GM23338 (cell line): ENCODE results near the gene ITIH4.

Experiments used
- CREB1 ChIP-seq: fragments of 250-450 bp; sonication (Bioruptor Pico); IDR thresholded peaks from 2 replicates; pipeline ENCODE4 v1.5.0; 2020; ENCODE audit warnings: low read depth, mild to moderate bottlenecking, moderate library complexity
- EZH2 ChIP-seq: fragments of 200-600 bp; sonication (generic); IDR thresholded peaks from one replicate; pipeline ENCODE4 v1.8.0; 2017; ENCODE audit warnings: antibody characterized with exemption, mild to moderate bottlenecking, low read depth; ENCODE audit not compliant: unreplicated experiment
- EZH2phosphoT487 ChIP-seq: fragments of 200-600 bp; sonication (generic); IDR thresholded peaks from one replicate; pipeline ENCODE4 v1.8.1; 2018; ENCODE audit warnings: antibody characterized with exemption; ENCODE audit not compliant: unreplicated experiment
- JUNB ChIP-seq: IDR thresholded peaks from one replicate; pipeline ENCODE4 v1.6.1; 2016; ENCODE audit warnings: antibody characterized with exemption; ENCODE audit not compliant: unreplicated experiment
- NANOG ChIP-seq: IDR thresholded peaks from 2 replicates; pipeline ENCODE4 v1.6.1; 2016; ENCODE audit warnings: antibody characterized with exemption, borderline replicate concordance
- POLR2AphosphoS5 ChIP-seq: IDR thresholded peaks from 2 replicates; pipeline ENCODE4 v1.6.1; 2016; ENCODE audit warnings: antibody characterized with exemption, low read depth
- ZNF331 ChIP-seq: fragments of 250-450 bp; sonication (Bioruptor Pico); IDR thresholded peaks from 2 replicates; pipeline ENCODE4 v1.5.0; 2020; ENCODE audit warnings: low read depth, mild to moderate bottlenecking, moderate library complexity
- TF ChIP-seq, protein P1 (sequence below), 2 experiments: fragments of 200-600 bp in 1 of 2; sonication (generic) in 1 of 2; conservative IDR thresholded peaks; 2 replicates each; pipeline versions ENCODE4 v1.5.1 to v1.6.1; 2016 to 2017; ENCODE audit warnings: antibody characterized with exemption in 2 of 2, low read depth in 2 of 2, mild to moderate bottlenecking in 2 of 2, moderate library complexity in 1 of 2
- TF ChIP-seq, protein P2 (sequence below): IDR thresholded peaks from 2 replicates; pipeline ENCODE4 v1.6.1; 2016; ENCODE audit warnings: antibody characterized with exemption
- TF ChIP-seq, protein P3 (sequence below): IDR thresholded peaks from one replicate; pipeline ENCODE4 v1.6.1; 2018; ENCODE audit warnings: antibody characterized with exemption; ENCODE audit not compliant: unreplicated experiment
- TF ChIP-seq, protein P4 (sequence below): fragments of 250-450 bp; sonication (Bioruptor Pico); IDR thresholded peaks from 2 replicates; pipeline ENCODE4 v1.5.0; 2020; ENCODE audit warnings: mild to moderate bottlenecking, moderate library complexity

DNA sequence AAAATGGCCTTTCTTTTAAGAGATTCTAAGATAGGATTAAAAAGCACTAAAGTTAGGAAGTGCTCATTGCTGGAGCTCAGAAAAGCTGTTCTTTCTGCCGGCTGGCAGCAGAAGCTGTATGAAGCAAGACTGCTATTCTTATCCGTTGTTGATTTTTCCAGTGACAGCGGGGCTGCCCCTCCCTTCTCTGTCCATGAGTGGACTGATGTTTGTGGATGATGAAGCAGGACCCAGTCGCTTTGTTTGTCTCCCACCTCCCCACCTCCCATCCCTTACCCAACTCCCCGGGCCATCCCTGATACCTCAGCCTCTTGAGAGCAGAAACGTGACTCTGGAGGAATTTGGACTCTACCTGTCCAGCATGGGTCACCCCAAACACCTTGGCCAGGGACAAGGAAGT is 14.7 kb upstream of the ITIH4 start:
- TF ChIP-seq CREB1 (CRISPR knock-in tag) (no peak), EZH2phosphoT487 (no peak), EZH2 (no peak), JUNB (no peak), POLR2AphosphoS5 (no peak), ZNF331 (CRISPR knock-in tag) (no peak), NANOG (no peak)
- TF ChIP-seq, protein P1, sequence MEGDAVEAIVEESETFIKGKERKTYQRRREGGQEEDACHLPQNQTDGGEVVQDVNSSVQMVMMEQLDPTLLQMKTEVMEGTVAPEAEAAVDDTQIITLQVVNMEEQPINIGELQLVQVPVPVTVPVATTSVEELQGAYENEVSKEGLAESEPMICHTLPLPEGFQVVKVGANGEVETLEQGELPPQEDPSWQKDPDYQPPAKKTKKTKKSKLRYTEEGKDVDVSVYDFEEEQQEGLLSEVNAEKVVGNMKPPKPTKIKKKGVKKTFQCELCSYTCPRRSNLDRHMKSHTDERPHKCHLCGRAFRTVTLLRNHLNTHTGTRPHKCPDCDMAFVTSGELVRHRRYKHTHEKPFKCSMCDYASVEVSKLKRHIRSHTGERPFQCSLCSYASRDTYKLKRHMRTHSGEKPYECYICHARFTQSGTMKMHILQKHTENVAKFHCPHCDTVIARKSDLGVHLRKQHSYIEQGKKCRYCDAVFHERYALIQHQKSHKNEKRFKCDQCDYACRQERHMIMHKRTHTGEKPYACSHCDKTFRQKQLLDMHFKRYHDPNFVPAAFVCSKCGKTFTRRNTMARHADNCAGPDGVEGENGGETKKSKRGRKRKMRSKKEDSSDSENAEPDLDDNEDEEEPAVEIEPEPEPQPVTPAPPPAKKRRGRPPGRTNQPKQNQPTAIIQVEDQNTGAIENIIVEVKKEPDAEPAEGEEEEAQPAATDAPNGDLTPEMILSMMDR (conservative IDR thresholded peaks at IDR 0.05; ENCODE audit: low read depth in 2 of 2) = no peak
- TF ChIP-seq, protein P2, sequence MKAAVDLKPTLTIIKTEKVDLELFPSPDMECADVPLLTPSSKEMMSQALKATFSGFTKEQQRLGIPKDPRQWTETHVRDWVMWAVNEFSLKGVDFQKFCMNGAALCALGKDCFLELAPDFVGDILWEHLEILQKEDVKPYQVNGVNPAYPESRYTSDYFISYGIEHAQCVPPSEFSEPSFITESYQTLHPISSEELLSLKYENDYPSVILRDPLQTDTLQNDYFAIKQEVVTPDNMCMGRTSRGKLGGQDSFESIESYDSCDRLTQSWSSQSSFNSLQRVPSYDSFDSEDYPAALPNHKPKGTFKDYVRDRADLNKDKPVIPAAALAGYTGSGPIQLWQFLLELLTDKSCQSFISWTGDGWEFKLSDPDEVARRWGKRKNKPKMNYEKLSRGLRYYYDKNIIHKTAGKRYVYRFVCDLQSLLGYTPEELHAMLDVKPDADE = no peak
- TF ChIP-seq, protein P3, sequence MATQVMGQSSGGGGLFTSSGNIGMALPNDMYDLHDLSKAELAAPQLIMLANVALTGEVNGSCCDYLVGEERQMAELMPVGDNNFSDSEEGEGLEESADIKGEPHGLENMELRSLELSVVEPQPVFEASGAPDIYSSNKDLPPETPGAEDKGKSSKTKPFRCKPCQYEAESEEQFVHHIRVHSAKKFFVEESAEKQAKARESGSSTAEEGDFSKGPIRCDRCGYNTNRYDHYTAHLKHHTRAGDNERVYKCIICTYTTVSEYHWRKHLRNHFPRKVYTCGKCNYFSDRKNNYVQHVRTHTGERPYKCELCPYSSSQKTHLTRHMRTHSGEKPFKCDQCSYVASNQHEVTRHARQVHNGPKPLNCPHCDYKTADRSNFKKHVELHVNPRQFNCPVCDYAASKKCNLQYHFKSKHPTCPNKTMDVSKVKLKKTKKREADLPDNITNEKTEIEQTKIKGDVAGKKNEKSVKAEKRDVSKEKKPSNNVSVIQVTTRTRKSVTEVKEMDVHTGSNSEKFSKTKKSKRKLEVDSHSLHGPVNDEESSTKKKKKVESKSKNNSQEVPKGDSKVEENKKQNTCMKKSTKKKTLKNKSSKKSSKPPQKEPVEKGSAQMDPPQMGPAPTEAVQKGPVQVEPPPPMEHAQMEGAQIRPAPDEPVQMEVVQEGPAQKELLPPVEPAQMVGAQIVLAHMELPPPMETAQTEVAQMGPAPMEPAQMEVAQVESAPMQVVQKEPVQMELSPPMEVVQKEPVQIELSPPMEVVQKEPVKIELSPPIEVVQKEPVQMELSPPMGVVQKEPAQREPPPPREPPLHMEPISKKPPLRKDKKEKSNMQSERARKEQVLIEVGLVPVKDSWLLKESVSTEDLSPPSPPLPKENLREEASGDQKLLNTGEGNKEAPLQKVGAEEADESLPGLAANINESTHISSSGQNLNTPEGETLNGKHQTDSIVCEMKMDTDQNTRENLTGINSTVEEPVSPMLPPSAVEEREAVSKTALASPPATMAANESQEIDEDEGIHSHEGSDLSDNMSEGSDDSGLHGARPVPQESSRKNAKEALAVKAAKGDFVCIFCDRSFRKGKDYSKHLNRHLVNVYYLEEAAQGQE = no peak
- TF ChIP-seq, protein P4, sequence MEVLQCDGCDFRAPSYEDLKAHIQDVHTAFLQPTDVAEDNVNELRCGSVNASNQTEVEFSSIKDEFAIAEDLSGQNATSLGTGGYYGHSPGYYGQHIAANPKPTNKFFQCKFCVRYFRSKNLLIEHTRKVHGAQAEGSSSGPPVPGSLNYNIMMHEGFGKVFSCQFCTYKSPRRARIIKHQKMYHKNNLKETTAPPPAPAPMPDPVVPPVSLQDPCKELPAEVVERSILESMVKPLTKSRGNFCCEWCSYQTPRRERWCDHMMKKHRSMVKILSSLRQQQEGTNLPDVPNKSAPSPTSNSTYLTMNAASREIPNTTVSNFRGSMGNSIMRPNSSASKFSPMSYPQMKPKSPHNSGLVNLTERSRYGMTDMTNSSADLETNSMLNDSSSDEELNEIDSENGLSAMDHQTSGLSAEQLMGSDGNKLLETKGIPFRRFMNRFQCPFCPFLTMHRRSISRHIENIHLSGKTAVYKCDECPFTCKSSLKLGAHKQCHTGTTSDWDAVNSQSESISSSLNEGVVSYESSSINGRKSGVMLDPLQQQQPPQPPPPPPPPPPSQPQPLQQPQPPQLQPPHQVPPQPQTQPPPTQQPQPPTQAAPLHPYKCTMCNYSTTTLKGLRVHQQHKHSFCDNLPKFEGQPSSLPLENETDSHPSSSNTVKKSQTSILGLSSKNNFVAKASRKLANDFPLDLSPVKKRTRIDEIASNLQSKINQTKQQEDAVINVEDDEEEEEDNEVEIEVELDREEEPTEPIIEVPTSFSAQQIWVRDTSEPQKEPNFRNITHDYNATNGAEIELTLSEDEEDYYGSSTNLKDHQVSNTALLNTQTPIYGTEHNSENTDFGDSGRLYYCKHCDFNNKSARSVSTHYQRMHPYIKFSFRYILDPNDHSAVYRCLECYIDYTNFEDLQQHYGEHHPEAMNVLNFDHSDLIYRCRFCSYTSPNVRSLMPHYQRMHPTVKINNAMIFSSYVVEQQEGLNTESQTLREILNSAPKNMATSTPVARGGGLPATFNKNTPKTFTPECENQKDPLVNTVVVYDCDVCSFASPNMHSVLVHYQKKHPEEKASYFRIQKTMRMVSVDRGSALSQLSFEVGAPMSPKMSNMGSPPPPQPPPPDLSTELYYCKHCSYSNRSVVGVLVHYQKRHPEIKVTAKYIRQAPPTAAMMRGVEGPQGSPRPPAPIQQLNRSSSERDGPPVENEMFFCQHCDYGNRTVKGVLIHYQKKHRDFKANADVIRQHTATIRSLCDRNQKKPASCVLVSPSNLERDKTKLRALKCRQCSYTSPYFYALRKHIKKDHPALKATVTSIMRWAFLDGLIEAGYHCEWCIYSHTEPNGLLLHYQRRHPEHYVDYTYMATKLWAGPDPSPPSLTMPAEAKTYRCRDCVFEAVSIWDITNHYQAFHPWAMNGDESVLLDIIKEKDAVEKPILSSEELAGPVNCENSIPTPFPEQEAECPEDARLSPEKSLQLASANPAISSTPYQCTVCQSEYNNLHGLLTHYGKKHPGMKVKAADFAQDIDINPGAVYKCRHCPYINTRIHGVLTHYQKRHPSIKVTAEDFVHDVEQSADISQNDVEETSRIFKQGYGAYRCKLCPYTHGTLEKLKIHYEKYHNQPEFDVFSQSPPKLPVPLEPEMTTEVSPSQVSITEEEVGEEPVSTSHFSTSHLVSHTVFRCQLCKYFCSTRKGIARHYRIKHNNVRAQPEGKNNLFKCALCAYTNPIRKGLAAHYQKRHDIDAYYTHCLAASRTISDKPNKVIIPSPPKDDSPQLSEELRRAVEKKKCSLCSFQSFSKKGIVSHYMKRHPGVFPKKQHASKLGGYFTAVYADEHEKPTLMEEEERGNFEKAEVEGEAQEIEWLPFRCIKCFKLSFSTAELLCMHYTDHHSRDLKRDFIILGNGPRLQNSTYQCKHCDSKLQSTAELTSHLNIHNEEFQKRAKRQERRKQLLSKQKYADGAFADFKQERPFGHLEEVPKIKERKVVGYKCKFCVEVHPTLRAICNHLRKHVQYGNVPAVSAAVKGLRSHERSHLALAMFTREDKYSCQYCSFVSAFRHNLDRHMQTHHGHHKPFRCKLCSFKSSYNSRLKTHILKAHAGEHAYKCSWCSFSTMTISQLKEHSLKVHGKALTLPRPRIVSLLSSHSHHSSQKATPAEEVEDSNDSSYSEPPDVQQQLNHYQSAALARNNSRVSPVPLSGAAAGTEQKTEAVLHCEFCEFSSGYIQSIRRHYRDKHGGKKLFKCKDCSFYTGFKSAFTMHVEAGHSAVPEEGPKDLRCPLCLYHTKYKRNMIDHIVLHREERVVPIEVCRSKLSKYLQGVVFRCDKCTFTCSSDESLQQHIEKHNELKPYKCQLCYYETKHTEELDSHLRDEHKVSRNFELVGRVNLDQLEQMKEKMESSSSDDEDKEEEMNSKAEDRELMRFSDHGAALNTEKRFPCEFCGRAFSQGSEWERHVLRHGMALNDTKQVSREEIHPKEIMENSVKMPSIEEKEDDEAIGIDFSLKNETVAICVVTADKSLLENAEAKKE (CRISPR knock-in tag) = no peak
